Endothelial cell of umbilical vein (primary cell): ENCODE measurements around the gene KANK4.

ENCODE experiments used
- EZH2 ChIP-seq: IDR thresholded peaks from 2 replicates; pipeline ENCODE4 v1.6.1; 2012; ENCODE audit warnings: borderline replicate concordance, low read depth, mild to moderate bottlenecking, moderate library complexity, low read length, inconsistent platforms; ENCODE audit not compliant: severe bottlenecking
- GATA2 ChIP-seq: IDR thresholded peaks from 2 replicates; pipeline ENCODE4 v1.7.0; 2011; ENCODE audit warnings: low read depth, mild to moderate bottlenecking, moderate library complexity, mixed read lengths, low read length; ENCODE audit not compliant: insufficient read length, insufficient read depth
- MYC ChIP-seq: IDR thresholded peaks from one replicate; pipeline ENCODE4 v1.6.1; 2011; ENCODE audit warnings: mild to moderate bottlenecking, low read depth, low read length
- POLR2A ChIP-seq: IDR thresholded peaks from 2 replicates; pipeline ENCODE4 v1.6.1; 2012; ENCODE audit warnings: low read depth, mild to moderate bottlenecking, control low read depth, low read length
- POLR2AphosphoS5 ChIP-seq: IDR thresholded peaks from 2 replicates; pipeline ENCODE4 v1.6.1; 2012; ENCODE audit warnings: low read depth, mild to moderate bottlenecking, control low read depth, low read length, moderate library complexity; ENCODE audit not compliant: insufficient read depth
- TF ChIP-seq, protein P1 (sequence below), 2 donors: IDR thresholded peaks; 1 replicate in 1 of 2; 2 replicates in 1 of 2; pipeline ENCODE4 v1.5.1; 2011; ENCODE audit warnings: low read length in 2 of 2, mild to moderate bottlenecking in 2 of 2, moderate library complexity in 2 of 2, control low read depth in 1 of 2, inconsistent platforms in 1 of 2, low read depth in 1 of 2; ENCODE audit not compliant: insufficient read depth in 1 of 2; ENCODE audit errors: extremely low read depth in 1 of 2

DNA sequence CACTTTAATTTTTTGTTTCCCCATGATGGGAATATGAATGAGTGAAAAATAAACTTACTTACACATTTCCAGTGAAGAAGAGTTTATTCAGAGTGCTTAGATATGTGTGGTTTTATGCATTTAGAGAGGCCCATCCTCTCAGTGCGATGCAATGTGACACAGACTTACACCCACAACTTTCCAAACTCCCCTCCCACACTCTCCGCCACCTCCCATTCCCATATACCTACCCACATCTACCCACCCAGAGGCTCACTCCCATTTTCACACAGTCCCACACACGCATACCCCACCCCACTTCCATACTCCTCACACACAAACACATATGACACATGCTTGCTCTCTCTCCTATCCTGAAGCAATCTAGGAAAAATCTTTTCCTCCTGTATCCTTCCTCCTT lies 21.9 kb upstream of the KANK4 start:
- no peak for TF ChIP-seq POLR2A
- TF ChIP-seq, protein P1, sequence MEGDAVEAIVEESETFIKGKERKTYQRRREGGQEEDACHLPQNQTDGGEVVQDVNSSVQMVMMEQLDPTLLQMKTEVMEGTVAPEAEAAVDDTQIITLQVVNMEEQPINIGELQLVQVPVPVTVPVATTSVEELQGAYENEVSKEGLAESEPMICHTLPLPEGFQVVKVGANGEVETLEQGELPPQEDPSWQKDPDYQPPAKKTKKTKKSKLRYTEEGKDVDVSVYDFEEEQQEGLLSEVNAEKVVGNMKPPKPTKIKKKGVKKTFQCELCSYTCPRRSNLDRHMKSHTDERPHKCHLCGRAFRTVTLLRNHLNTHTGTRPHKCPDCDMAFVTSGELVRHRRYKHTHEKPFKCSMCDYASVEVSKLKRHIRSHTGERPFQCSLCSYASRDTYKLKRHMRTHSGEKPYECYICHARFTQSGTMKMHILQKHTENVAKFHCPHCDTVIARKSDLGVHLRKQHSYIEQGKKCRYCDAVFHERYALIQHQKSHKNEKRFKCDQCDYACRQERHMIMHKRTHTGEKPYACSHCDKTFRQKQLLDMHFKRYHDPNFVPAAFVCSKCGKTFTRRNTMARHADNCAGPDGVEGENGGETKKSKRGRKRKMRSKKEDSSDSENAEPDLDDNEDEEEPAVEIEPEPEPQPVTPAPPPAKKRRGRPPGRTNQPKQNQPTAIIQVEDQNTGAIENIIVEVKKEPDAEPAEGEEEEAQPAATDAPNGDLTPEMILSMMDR (IDR thresholded peaks at IDR 0.05; ENCODE audit: extremely low read depth in 1 of 2, insufficient read depth in 1 of 2, low read depth in 1 of 2, low read length in 2 of 2): no peak
- no peak for TF ChIP-seq EZH2
- no peak for TF ChIP-seq POLR2AphosphoS5
- no peak for TF ChIP-seq GATA2
- no peak for TF ChIP-seq MYC
